Fibroblast of villous mesenchyme (primary cell): Measurements from ENCODE around the gene RALGAPA1. TPM values are rescaled to one million over a fixed set of nuclear protein-coding genes. Genes with fewer than 3 reads are reported as not detected.

Experiments
- DNase-seq: peaks from one replicate; pipeline ENCODE4 v3.0.0-alpha.2; 2010; ENCODE audit warnings: low read depth
- H3K4me3 ChIP-seq: 2 replicates; pipeline ENCODE4 v1.5.1; 2011; ENCODE audit warnings: low read depth, mild to moderate bottlenecking, low read length
- CTCF ChIP-seq: IDR thresholded peaks from 2 replicates; pipeline ENCODE4 v1.5.1; 2012; ENCODE audit warnings: low read depth, mild to moderate bottlenecking, low read length; ENCODE audit not compliant: insufficient read depth
- total RNA-seq: library from RNA; depleted of rRNA; stranded (reverse); fragments of >200 nt; gene quantifications from 2 replicates; pipeline ENCODE4 v1.2.3, GENCODE V29; 2012

RALGAPA1 gene
- total RNA-seq, 1 donor: 57.9 TPM

GRCh38 chr14:35760143-35760542 is 49.0 kb downstream of the RALGAPA1 start:
- TF ChIP-seq CTCF: no peak
- no peak overlapping the region for H3K4me3 ChIP-seq
- DNase-seq: no peak

- no peak overlapping the region for H3K4me3 ChIP-seq
- DNase-seq: no peak
- TF ChIP-seq CTCF: no peak
Measured at GRCh38 chr14:35758523-35759129, 50.5 kb downstream of the RALGAPA1 start.

GRCh38 chr14:35754671-35755070 is 54.4 kb downstream of the RALGAPA1 start:
- no peak for DNase-seq
- no peak overlapping the region for H3K4me3 ChIP-seq
- no peak for TF ChIP-seq CTCF

- H3K4me3 ChIP-seq: no peak overlapping the region
- DNase-seq: no peak
- no peak for TF ChIP-seq CTCF
Measured at GRCh38 chr14:35752380-35752779, 56.7 kb downstream of the RALGAPA1 start.

GRCh38 chr14:35750202-35750904 is 58.7 kb downstream of the RALGAPA1 start:
- DNase-seq: no peak

GRCh38 chr14:35747379-35747778 is 61.7 kb downstream of the RALGAPA1 start:
- TF ChIP-seq CTCF: no peak
- DNase-seq: peak; percentile 7
- no peak overlapping the region for H3K4me3 ChIP-seq

More at GRCh38 chr14:35750202-35750904, 58.7 kb downstream of the RALGAPA1 start:
- no peak for TF ChIP-seq CTCF
- no peak overlapping the region for H3K4me3 ChIP-seq
